SU-DHL-6 (cell line): ENCODE results near the gene KCNJ15.

Source experiments
- H2AFZ ChIP-seq: fragments of 200-600 bp; sonication (generic); 2 replicates; pipeline ENCODE4 v1.6.1; 2014; ENCODE audit warnings: low read depth, mild to moderate bottlenecking, moderate library complexity, mixed read lengths, antibody characterized with exemption, low read length; ENCODE audit not compliant: severe bottlenecking
- H3F3A ChIP-seq: fragments of 200-600 bp; shearing (Covaris generic); 2 replicates; pipeline ENCODE4 v1.6.0; 2016; ENCODE audit warnings: antibody characterized with exemption, mild to moderate bottlenecking; ENCODE audit not compliant: insufficient read depth
- H3K27ac ChIP-seq: fragments of 200-600 bp; sonication (generic); 2 replicates; pipeline ENCODE4 v1.5.1; 2016; ENCODE audit warnings: low read depth, mild to moderate bottlenecking, low read length, moderate library complexity, mixed read lengths
- H3K27me3 ChIP-seq: fragments of 200-600 bp; sonication (generic), shearing (Covaris generic); 2 replicates; pipeline ENCODE4 v1.6.0; 2014; ENCODE audit warnings: mild to moderate bottlenecking, low read length
- H3K36me3 ChIP-seq: fragments of 200-600 bp; sonication (generic); 2 replicates; pipeline ENCODE4 v1.6.1; 2014; ENCODE audit warnings: mild to moderate bottlenecking, low read length, mixed read lengths
- H3K4me2 ChIP-seq: fragments of 300-600, 200-600 bp; shearing (Covaris generic), sonication (generic); 2 replicates; pipeline ENCODE4 v1.6.0; 2014; ENCODE audit warnings: low read length, low read depth, mild to moderate bottlenecking; ENCODE audit not compliant: poor library complexity, severe bottlenecking
- H3K4me3 ChIP-seq: fragments of 200-600 bp; sonication (generic); 2 replicates; pipeline ENCODE4 v1.5.1; 2014; ENCODE audit warnings: antibody characterized with exemption, low read length, mild to moderate bottlenecking, mixed read lengths; ENCODE audit not compliant: insufficient read depth, poor library complexity, severe bottlenecking
- H3K79me2 ChIP-seq: fragments of 200-600 bp; sonication (generic); 2 replicates; pipeline ENCODE4 v1.6.1; 2014; ENCODE audit warnings: mild to moderate bottlenecking, low read length, moderate library complexity; ENCODE audit not compliant: insufficient read depth
- H3K9ac ChIP-seq: fragments of 200-600 bp; sonication (generic); 2 replicates; pipeline ENCODE4 v1.7.0; 2014; ENCODE audit warnings: mild to moderate bottlenecking, low read length
- H3K9me2 ChIP-seq: fragments of 200-600 bp; sonication (generic); replicated peaks from 2 replicates; pipeline ENCODE4 v1.6.1; 2014; ENCODE audit warnings: low read length; ENCODE audit not compliant: insufficient read depth
- H3K9me3 ChIP-seq: fragments of 200-600 bp; sonication (generic); 2 replicates; pipeline ENCODE4 v1.6.1; 2014; ENCODE audit warnings: low read length, mixed read lengths; ENCODE audit not compliant: insufficient read depth
- H4K20me1 ChIP-seq: fragments of 200-600 bp; sonication (generic); 2 replicates; pipeline ENCODE4 v1.6.1; 2014; ENCODE audit warnings: low read depth, mild to moderate bottlenecking, antibody characterized with exemption, low read length, moderate library complexity, mixed read lengths
- CTCF ChIP-seq: fragments of 200-600 bp; sonication (generic); IDR thresholded peaks from one replicate; pipeline ENCODE4 v1.5.1; 2017; ENCODE audit warnings: antibody characterized with exemption, mild to moderate bottlenecking, low read length, moderate library complexity; ENCODE audit not compliant: insufficient read depth, poor library complexity, severe bottlenecking
- EZH2phosphoT487 ChIP-seq: fragments of 200-600 bp; sonication (generic), shearing (Covaris generic); conservative IDR thresholded peaks from 2 replicates; pipeline ENCODE4 v1.6.1; 2018; ENCODE audit warnings: mild to moderate bottlenecking, antibody characterized with exemption, low read length, moderate library complexity, mixed read lengths

The KCNJ15 gene

GRCh38 chr21:38280454-38280853 lies 23.7 kb downstream of the KCNJ15 start:
- Histone ChIP-seq H3K9ac (no peak overlapping the region), H4K20me1 (no peaks in the 10 kb centered on the region), H3K36me3 (no peaks in the 10 kb centered on the region), H3K9me2 (no peaks in the 10 kb centered on the region), H3K79me2 (no peaks in the 10 kb centered on the region), H2AFZ (no peak overlapping the region), H3K27ac (no peak overlapping the region), H3K4me2 (no peak overlapping the region), H3K27me3 (0 out of 2 replicates have a peak, but pooled peaks cover 4% of the 10 kb centered on the region), H3K9me3 (no peaks in the 10 kb centered on the region), H3F3A (no peaks in the 10 kb centered on the region), H3K4me3 (no peak overlapping the region)
- TF ChIP-seq EZH2phosphoT487 (no peak), CTCF (no peak)

GRCh38 chr21:38280867-38281266 lies 24.1 kb downstream of the KCNJ15 start:
- Histone ChIP-seq H3K9me2 (no peaks in the 10 kb centered on the region), H3K27me3 (0 out of 2 replicates have a peak, but pooled peaks cover 4% of the 10 kb centered on the region), H3K9me3 (no peaks in the 10 kb centered on the region), H3F3A (no peaks in the 10 kb centered on the region), H3K4me3 (no peak overlapping the region), H3K79me2 (no peaks in the 10 kb centered on the region), H4K20me1 (no peaks in the 10 kb centered on the region), H3K36me3 (no peaks in the 10 kb centered on the region), H3K27ac (no peak overlapping the region), H3K9ac (no peak overlapping the region), H3K4me2 (no peak overlapping the region), H2AFZ (no peak overlapping the region)
- no peak for TF ChIP-seq EZH2phosphoT487
- no peak for TF ChIP-seq CTCF

GRCh38 chr21:38282921-38283320 lies 26.1 kb downstream of the KCNJ15 start:
- Histone ChIP-seq H3K79me2 (no peaks in the 10 kb centered on the region), H3K9me3 (no peaks in the 10 kb centered on the region), H3K27ac (no peak overlapping the region), H3K9me2 (no peaks in the 10 kb centered on the region), H3K27me3 (0 out of 2 replicates have a peak, but pooled peaks cover 4% of the 10 kb centered on the region), H4K20me1 (no peaks in the 10 kb centered on the region), H2AFZ (no peak overlapping the region), H3K36me3 (no peaks in the 10 kb centered on the region), H3K9ac (no peak overlapping the region), H3K4me2 (no peak overlapping the region), H3F3A (no peaks in the 10 kb centered on the region), H3K4me3 (no peak overlapping the region)
- TF ChIP-seq CTCF (no peak), EZH2phosphoT487 (no peak)

DNA sequence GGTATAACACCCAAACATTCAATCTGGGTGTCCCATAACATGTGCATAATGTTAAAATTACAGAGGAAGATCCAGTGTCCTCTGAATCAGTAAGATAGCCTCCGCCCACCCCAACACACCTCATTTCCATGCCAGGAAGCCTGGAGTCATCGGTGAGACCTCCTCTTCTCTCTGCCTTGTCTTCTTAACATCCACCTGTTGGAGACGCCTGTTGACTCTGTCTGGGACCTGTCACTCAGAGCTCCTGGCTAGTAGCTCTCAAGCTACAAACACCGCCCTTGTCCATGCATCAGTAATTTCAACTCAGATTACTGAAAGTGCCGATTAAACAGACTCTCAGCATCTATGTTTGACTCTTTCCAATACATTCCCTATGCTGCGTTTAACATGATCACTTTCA lies 27.4 kb downstream of the KCNJ15 start:
- H3F3A ChIP-seq: no peaks in the 10 kb centered on the region
- H3K9me3 ChIP-seq: no peaks in the 10 kb centered on the region
- H3K27ac ChIP-seq: no peak overlapping the region
- TF ChIP-seq EZH2phosphoT487: no peak
- no peak for TF ChIP-seq CTCF
- H3K27me3 ChIP-seq: 0 out of 2 replicates have a peak, but pooled peaks cover 4% of the 10 kb centered on the region
- no peaks in the 10 kb centered on the region for H3K36me3 ChIP-seq
- H3K79me2 ChIP-seq: no peaks in the 10 kb centered on the region
- no peak overlapping the region for H3K4me3 ChIP-seq
- no peaks in the 10 kb centered on the region for H3K9me2 ChIP-seq
- no peak overlapping the region for H3K4me2 ChIP-seq
- no peaks in the 10 kb centered on the region for H4K20me1 ChIP-seq
- H3K9ac ChIP-seq: no peak overlapping the region
- H2AFZ ChIP-seq: no peak overlapping the region
